Left cardiac atrium (tissue), 4 donors: ENCODE measurements around the gene NUDC. TPM values are rescaled to one million over a fixed set of nuclear protein-coding genes. Genes with fewer than 3 reads are reported as not detected.
"Not testable (repeated sequence)": the region's sequence is repeated elsewhere in the genome, so short reads cannot be mapped to it uniquely, and the experiment has no call there.

Source experiments
- ATAC-seq, 2 donors: fragments of 200-7000 bp; cut with Tn5 transposase; one replicate each; pipeline ENCODE4 v1.9.1; 2020; ENCODE audit warnings: mild to moderate bottlenecking in 2 of 2, moderate library complexity in 2 of 2
- DNase-seq: peaks from one replicate; pipeline ENCODE4 v3.0.0-alpha.2; 2020
- intact Hi-C, 2 donors: fragments of 100-400 bp; cut with DNase I; formaldehyde crosslinking; loops; one replicate each; pipeline versions ENCODE4 v1.14.1 to v1.15.1; 2022 to 2023
- total RNA-seq, 2 donors: library from RNA; stranded (reverse); fragmentation: NEBNext Ultra II Directional; extraction: Animal tissue kit (Norgen Biotek cat#: 25700); gene quantifications; one replicate each; pipeline ENCODE4 v1.2.1, GENCODE V29; 2021
- donor health status: DM: no; HTN: yes; CAD: no.
- donor health status: DM: no; HTN: yes; CAD: no; lungs with severe emphysema.
- donor health status: DM: yes; HTN: yes; CAD: no.
- donor health status: Dilated cardiomyopathy.

Gene NUDC
- total RNA-seq, 2 donors from 2014 or later = 65.8 to 65.9 TPM

GRCh38 chr1:26946270-26946669 lies 24.7 kb downstream of the NUDC start:
- DNase-seq (no peak), ATAC-seq (peak in 1 of 2 donors; percentile 8)

DNA sequence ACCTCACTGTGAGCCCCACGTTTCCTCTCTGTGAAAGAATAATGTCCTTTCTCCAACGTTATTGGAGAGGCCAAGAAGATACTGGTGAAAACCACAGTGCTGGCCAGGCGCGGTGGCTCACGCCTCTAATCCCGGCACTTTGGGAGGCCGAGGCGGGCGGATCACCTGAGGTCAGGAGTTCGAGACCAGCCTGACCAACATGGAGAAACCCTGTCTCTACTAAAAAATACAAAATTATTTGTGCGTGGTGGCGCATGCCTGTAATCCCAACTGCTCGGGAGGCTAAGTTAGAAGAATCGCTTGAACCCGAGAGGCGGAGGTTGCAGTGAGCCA lies 27.1 kb downstream of the NUDC start:
- DNase-seq, intact Hi-C loops, ATAC-seq: not testable (repeated sequence)

More at GRCh38 chr1:26946270-26946669, 24.7 kb downstream of the NUDC start:
- intact Hi-C loops = no loop called here

- peak; percentile 58 to 78 for ATAC-seq
- intact Hi-C loops = no loop called here
- DNase-seq = no peak
These were observed 27.9 kb downstream of the NUDC start for GRCh38 chr1:26949266-26949925.

DNA sequence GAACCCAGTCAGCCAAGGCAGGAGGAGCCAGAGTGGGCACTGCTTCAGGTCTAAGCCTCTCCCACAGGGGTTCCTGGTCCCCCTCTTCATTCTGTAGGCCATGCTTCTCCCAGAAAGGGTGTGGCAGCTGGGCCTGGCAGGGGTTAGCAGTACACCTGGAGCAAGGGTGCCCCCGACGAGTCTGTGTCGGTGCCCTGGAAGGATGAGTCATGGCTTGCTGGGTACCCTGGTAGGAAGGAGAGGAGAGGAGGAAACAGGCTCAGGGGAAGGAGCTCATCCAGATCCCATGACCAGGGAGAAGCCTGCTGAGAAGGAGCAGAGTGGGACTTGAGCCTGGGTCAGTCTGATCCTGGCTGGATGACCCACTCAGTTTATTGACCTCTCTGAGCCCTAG lies 28.4 kb downstream of the NUDC start:
- DNase-seq (no peak), ATAC-seq (peak in 1 of 2 donors; percentile 6)
- intact Hi-C loops = no loop called here

DNA sequence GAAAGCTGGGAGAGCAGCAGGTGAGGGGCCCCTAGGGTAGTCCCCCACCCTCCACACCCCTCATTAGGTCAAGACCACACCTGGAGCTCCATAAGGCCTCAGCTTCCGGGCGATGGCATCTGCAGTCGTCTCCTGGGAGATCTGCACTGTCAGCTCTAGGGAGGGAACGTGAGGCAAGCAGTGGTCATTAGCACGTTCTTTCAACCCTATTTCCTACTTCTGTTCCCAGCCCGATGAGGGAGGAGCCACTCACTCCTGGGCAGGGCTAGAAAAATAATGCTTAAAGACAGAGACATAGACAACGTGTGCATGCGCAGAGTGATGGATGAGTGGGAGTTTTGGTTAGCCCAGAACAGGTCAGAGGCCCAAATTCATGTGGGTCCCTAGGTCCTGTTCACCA lies 29.1 kb downstream of the NUDC start:
- DNase-seq = no peak
- intact Hi-C loops = no loop called here
- ATAC-seq = no peak

- ATAC-seq = no peak
- intact Hi-C loops = no loop called here
- DNase-seq = no peak
These were observed 29.7 kb downstream of the NUDC start for GRCh38 chr1:26951216-26951615.

GRCh38 chr1:26951821-26952497 lies 30.4 kb downstream of the NUDC start:
- DNase-seq (no peak), ATAC-seq (no peak)
- intact Hi-C loops = no loop called here

DNA sequence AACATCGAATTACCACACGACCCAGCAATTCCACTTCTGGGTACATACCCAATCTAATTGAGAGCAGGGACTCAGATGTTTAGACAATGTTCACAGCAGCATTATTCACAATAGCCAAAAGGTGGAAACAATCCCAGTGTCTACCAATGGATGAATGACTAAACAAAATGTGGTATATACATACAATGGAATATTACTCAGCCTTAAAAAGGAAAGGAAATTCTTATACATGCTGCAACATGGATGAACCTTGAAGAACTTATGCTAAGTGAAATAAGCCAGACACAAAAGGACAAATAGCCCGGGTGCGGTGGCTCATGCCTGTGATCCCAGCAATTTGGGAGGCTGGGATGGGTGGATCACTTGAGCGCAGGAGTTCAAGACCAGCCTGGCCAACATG lies 31.8 kb downstream of the NUDC start:
- DNase-seq (no peak), ATAC-seq (no peak)
- intact Hi-C loops = no loop called here

DNA sequence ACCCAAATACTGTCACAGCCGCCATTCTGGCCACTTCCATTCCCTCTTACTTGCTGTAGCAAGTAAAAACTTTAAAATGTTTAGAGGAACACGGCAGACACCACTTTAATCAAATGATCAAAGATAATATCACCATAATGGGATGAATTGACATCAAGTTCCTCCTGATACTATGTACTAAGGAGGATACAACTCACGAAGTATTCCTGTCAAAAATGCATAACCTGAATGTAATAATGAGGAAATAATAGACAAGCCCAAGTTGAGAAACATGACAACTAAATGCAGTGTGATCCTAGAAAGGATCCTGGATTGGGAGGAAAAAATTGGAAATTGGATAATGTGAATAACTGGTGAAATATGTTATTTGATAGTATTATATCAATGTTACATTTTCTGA lies 34.8 kb downstream of the NUDC start:
- intact Hi-C loops = no loop called here
- DNase-seq (no peak), ATAC-seq (no peak)

DNA sequence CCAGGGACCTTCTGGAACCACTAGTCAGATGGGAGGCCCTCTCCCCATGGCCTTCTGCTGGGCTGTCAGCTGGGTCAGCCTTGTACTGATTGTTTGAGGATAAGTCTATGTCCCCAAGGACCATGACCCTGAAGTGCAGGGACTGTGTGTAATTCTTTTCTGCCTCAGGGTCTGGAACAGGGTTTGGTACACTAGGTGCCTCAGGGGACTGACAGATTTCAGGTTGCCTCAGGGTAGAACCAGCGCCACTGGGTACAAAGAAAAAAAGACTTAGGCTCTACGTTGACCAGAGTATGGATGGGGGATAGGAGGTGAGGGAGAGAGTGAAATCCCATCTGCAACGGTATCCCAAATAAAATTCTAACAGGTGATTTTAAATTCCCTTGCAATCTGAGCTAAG lies 35.8 kb downstream of the NUDC start:
- intact Hi-C loops = no loop called here
- ATAC-seq = no peak
- no peak for DNase-seq

DNA sequence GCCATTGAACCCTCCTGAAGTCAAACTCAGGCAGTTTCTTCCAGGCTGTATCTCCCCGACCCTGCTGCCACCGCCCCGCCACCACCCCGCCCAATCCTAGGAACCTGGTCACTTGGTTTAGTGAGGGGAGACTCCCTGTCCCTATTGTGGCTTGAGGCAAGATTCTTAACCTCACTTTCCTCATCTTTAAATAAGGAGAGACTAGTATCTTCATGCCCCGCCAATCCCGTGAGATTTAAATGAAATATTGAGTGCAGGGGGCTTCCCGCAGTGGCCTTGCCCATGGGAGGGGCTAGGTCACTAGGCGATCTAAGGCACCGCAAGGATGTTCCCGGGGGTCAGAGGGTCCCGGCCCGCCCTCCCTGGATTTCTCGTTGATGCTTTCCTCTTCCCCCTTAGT lies 37.7 kb downstream of the NUDC start:
- intact Hi-C loops = no loop called here
- no peak for DNase-seq

GRCh38 chr1:26959722-26960624 lies 38.4 kb downstream of the NUDC start, which contains the start of gene KDF1:
Gene KDF1, minus strand, starts transcription at chr1:26960468. Its CDS starts 8,088 bp downstream, at chr1:26952380.
- intact Hi-C loops = no loop called here
- peak; percentile 71 to 77 for ATAC-seq

More for the DNA sequence above, 37.7 kb downstream of the NUDC start:
- no peak for ATAC-seq

GRCh38 chr1:26960625-26960966 lies 39.1 kb downstream of the NUDC start:
- ATAC-seq = no peak
- DNase-seq = no peak
- intact Hi-C loops = no loop called here

More at GRCh38 chr1:26959722-26960624, 38.4 kb downstream of the NUDC start, which contains the start of gene KDF1:
- DNase-seq = no peak

GRCh38 chr1:26961826-26962225 lies 40.3 kb downstream of the NUDC start:
- no peak for DNase-seq
- intact Hi-C loops = no loop called here
- ATAC-seq = no peak

DNA sequence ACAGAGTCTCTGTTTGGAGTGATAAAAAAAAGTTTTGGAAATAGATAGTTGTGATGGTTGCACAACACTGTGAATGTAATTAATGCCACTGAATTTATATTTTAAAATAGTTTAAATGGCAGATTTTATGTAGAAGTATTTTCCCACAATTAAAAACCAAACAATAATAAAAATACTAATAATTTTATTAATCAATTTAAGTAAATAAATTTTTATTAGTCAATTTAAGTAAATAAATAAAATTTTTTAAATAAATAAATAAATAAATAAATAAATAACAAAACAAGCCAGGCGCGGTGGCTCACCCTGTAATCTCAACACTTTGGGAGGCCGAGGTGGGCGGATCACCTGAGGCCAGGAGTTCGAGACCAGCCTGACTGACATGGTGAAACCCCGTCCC lies 43.7 kb downstream of the NUDC start:
- no peak for ATAC-seq
- DNase-seq = no peak
- intact Hi-C loops = no loop called here

DNA sequence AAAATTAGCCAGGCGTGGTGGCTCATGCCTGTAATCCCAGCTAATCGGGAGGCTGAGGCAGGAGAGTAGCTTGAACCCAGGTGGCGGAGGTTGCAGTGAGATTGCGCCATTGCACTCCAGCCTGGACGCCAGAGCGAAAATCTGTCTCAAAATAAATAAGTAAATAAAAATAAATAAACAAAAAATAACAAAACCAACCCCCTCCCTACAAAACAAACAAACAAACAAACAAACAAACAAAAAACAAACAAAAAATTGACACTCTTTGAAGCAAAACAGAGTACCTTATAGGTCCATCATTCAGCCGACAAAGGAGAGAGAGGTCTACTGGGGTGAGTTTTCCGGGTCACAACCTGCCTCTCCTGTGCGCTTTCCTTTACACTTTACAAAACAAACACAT lies 44.1 kb downstream of the NUDC start:
- ATAC-seq (no peak), DNase-seq (no peak)
- intact Hi-C loops = no loop called here

- intact Hi-C loops = no loop called here
- ATAC-seq (no peak), DNase-seq (no peak)
These were observed 49.3 kb downstream of the NUDC start for GRCh38 chr1:26970810-26971209.

DNA sequence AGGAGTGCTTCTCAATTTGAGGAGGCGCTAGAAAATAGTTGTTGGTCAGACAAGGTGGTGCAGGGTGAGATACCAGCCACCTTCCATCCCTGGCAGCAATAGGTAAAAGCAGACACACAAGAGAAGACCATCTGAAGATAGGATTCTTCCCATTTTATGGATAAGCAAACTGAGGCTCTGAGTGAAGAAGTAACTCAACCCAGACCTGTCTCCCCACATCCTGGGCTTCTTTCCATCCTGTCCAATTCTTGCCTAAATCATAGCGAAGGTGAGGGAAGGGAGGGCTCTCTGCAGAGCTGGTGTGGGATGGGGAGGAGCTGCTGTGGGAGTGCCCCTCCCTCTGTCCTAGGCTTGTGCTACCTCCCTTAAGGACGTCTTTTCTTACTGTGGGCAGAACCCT lies 50.0 kb downstream of the NUDC start:
- intact Hi-C loops = no loop called here
- ATAC-seq = no peak
- DNase-seq = no peak

DNA sequence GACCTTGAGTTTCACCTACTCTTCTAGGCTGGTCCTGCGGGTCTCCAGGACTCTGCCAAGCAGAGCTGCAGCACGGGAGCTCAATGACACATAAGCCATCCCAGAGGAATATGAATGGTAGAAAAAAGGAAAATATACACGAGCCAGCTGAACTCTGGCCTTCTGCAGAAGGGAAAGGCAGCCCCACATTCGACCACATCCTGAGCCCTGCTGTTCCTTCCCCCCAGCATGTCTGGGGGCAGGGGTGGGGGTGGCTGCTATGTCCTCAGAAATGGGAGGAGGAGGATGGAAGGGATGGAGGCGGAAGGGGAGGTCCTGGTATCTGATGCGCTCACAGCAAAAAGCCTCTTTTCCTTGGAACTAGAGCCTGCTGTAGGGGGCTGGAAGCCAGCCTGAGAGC lies 50.8 kb downstream of the NUDC start:
- DNase-seq (no peak), ATAC-seq (no peak)
- intact Hi-C loops = no loop called here

DNA sequence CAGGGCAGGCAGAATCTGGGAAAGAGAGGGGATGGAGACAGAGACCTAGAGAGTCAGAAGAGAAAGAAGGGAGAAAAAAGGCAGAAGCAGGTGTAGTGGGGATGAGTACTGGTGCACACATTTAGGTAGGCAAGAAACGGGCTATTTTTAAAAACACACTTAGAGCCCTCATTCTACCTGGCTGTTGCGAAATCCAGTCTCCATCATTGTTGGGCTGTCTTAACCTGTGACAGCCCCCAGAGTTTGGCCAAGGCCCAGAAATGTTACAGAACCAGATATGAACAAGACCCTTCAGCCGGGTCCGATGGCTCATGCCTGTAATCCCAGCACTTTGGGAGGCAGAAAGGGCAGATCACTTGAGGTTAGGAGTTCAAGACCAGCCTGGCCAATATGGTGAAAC lies 51.3 kb downstream of the NUDC start:
- no peak for DNase-seq
- no peak for ATAC-seq
- intact Hi-C loops = no loop called here
